ENCODE results near the gene ZNF418. TPM values are rescaled to one million over a fixed set of nuclear protein-coding genes. Genes with fewer than 3 reads are reported as not detected.
A peak's percentile ranks its signal among the peaks of the same experiment; 100 is the strongest.
"Not testable (repeated sequence)": the region's sequence is repeated elsewhere in the genome, so short reads cannot be mapped to it uniquely, and the experiment has no call there.

The ZNF418 gene
- total RNA-seq, 1 donor from 2014 or later = 24.6 TPM

- no peak for DNase-seq (ENCODE audit: extremely low spot score, unreplicated experiment)
- Mint-ChIP-seq H3K27ac (peak overlapping the region; percentile 30), H3K4me3 (peak overlapping the region; percentile 98), H3K27me3 (no peaks in the 10 kb centered on the region), H3K4me1 (ENCODE audit: unreplicated experiment) (peaks cover 18% of the 10 kb centered on the region), H3K9me3 (peaks cover 27% of the 10 kb centered on the region), H3K36me3 (peaks cover 51% of the 10 kb centered on the region)
- no peak for TF ChIP-seq CTCF (conservative IDR thresholded peaks at IDR 0.05)
Measured at GRCh38 chr19:57946316-57946715, 11.1 kb upstream of the ZNF418 start.

- DNase-seq (ENCODE audit: extremely low spot score, unreplicated experiment) = no peak
- Mint-ChIP-seq H3K27me3 (no peaks in the 10 kb centered on the region), H3K4me3 (no peak overlapping the region), H3K36me3 (peaks cover 76% of the 10 kb centered on the region), H3K27ac (no peak overlapping the region), H3K9me3 (peaks cover 34% of the 10 kb centered on the region), H3K4me1 (ENCODE audit: unreplicated experiment) (peaks cover 10% of the 10 kb centered on the region)
- TF ChIP-seq CTCF (conservative IDR thresholded peaks at IDR 0.05) = no peak
Measured at GRCh38 chr19:57941593-57941992, 6.4 kb upstream of the ZNF418 start.

- Mint-ChIP-seq H3K27ac (no peak overlapping the region), H3K27me3 (no peaks in the 10 kb centered on the region), H3K4me3 (peak overlapping the region; percentile 97), H3K4me1 (ENCODE audit: unreplicated experiment) (peaks cover 11% of the 10 kb centered on the region), H3K36me3 (peaks cover 69% of the 10 kb centered on the region), H3K9me3 (peaks cover 31% of the 10 kb centered on the region)
- no peak for DNase-seq (ENCODE audit: extremely low spot score, unreplicated experiment)
- no peak for TF ChIP-seq CTCF (conservative IDR thresholded peaks at IDR 0.05)
Measured at GRCh38 chr19:57935731-57936130, 529 bp upstream of the ZNF418 start.

GRCh38 chr19:57927587-57927986 lies 7.6 kb downstream of the ZNF418 start:
- Mint-ChIP-seq H3K4me3 (no peak overlapping the region), H3K9me3 (peaks cover 17% of the 10 kb centered on the region), H3K36me3 (peaks cover 71% of the 10 kb centered on the region), H3K27ac (no peak overlapping the region), H3K4me1 (ENCODE audit: unreplicated experiment) (no peaks in the 10 kb centered on the region), H3K27me3 (no peaks in the 10 kb centered on the region)
- no peak for TF ChIP-seq CTCF (conservative IDR thresholded peaks at IDR 0.05)
- no peak for DNase-seq (ENCODE audit: extremely low spot score, unreplicated experiment)

DNA sequence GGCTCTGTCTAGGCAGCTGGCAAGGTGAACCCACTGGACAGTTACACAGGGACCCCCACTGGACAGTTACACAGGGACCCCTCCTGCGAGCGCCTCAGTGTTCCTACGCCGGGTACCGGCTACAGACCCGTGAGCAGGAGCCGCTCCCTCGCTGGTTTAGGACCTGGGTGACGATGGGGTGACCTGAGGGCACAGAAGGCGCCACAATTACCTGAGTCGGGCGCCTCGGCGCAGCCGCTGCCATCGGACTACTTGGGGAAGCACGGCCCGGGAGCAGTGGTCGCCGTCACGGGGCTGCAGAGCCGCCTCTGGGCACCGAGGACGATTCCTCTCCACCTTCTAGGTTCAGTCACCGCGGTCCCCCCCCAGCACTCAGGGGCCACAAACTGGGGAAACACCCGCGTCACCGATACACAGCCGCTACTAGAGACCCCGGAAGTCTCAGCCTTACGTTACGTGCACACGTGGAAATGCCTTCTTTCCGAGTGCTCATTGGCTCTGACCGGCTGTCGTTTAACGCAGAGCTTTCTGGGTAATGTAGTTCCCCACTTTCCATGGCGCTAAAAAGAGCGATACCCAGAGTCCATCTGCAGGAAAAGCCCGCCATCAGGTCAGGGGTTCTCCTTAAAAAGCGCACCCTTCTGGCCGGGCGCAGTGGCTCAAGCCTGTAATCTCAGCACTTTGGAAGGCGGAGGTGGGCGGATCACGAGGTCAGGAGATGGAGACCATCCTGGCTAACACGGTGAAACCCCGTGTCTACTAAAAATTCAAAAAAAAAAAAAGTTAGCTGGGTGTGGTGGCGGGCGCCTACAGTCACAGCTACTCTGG lies 18.8 kb downstream of the ZNF418 start, which contains the start of gene ZNF417:
ZNF417 (minus strand) TSS at position 425 of the 828 bp plus-strand sequence; CDS start at position 244, 181 bp downstream.
- not testable (repeated sequence) for H3K27me3 Mint-ChIP-seq
- peaks cover 12% of the 10 kb centered on the region for H3K9me3 Mint-ChIP-seq
- H3K4me1 Mint-ChIP-seq (ENCODE audit: unreplicated experiment) = peaks cover 17% of the 10 kb centered on the region
- peak within 1 kb of the TSS; percentile 96 for H3K27ac Mint-ChIP-seq
- peak; percentile 82 for DNase-seq (ENCODE audit: extremely low spot score, unreplicated experiment)
- H3K36me3 Mint-ChIP-seq = peaks cover 56% of the 10 kb centered on the region
- H3K4me3 Mint-ChIP-seq = peak within 1 kb of the TSS; percentile 97
- TF ChIP-seq CTCF (conservative IDR thresholded peaks at IDR 0.05) = peak; percentile 57

All from type B pancreatic cell (in vitro differentiated cells).